KMS-11 (cell line): Measurements from ENCODE around the gene EPS8L3.

ENCODE experiments used
- H2AFZ ChIP-seq: fragments of 200-600 bp; sonication (generic); 2 replicates; pipeline ENCODE4 v1.6.1; 2016; ENCODE audit warnings: antibody characterized with exemption, mixed run types, low read depth
- H3K27ac ChIP-seq: fragments of 200-600 bp; sonication (generic); 2 replicates; pipeline ENCODE4 v1.6.1; 2016; ENCODE audit warnings: mild to moderate bottlenecking, mixed run types
- H3K27me3 ChIP-seq: fragments of 200-600 bp; sonication (generic); 2 replicates; pipeline ENCODE4 v1.6.1; 2017; ENCODE audit warnings: mild to moderate bottlenecking, low read depth, mixed run types, moderate library complexity; ENCODE audit not compliant: insufficient read depth
- H3K36me3 ChIP-seq: fragments of 200-600 bp; sonication (generic); 2 replicates; pipeline ENCODE4 v1.6.1; 2017; ENCODE audit warnings: mild to moderate bottlenecking, mixed run types; ENCODE audit not compliant: insufficient read depth
- H3K4me1 ChIP-seq: fragments of 200-600 bp; sonication (generic); 2 replicates; pipeline ENCODE4 v1.6.1; 2016; ENCODE audit warnings: mild to moderate bottlenecking, low read depth, mixed run types; ENCODE audit not compliant: poor library complexity, severe bottlenecking
- H3K4me2 ChIP-seq: fragments of 200-600 bp; sonication (generic); 2 replicates; pipeline ENCODE4 v1.7.0; 2016; ENCODE audit warnings: mild to moderate bottlenecking, mixed run types
- H3K4me3 ChIP-seq: fragments of 200-600 bp; sonication (generic); IDR thresholded peaks from 2 replicates; pipeline ENCODE4 v1.6.1; 2017; ENCODE audit warnings: low read depth, low read length, mixed read lengths; ENCODE audit not compliant: insufficient read depth
- H3K79me2 ChIP-seq: fragments of 200-600 bp; sonication (generic); 2 replicates; pipeline ENCODE4 v1.6.1; 2016; ENCODE audit warnings: low read depth, mixed run types; ENCODE audit not compliant: insufficient read depth
- H3K9ac ChIP-seq: fragments of 200-600 bp; sonication (generic); 2 replicates; pipeline ENCODE4 v1.6.1; 2016; ENCODE audit warnings: mild to moderate bottlenecking, mixed run types
- H4K20me1 ChIP-seq: fragments of 200-600 bp; sonication (generic); 2 replicates; pipeline ENCODE4 v1.6.1; 2016; ENCODE audit warnings: mild to moderate bottlenecking, mixed run types; ENCODE audit not compliant: insufficient read depth
- TF ChIP-seq, protein P1 (sequence below): fragments of 200-600 bp; sonication (generic); conservative IDR thresholded peaks from 2 replicates; pipeline ENCODE4 v1.6.1; 2017; ENCODE audit warnings: low read depth, mild to moderate bottlenecking, antibody characterized with exemption, low read length, moderate library complexity, mixed read lengths

Gene EPS8L3

DNA sequence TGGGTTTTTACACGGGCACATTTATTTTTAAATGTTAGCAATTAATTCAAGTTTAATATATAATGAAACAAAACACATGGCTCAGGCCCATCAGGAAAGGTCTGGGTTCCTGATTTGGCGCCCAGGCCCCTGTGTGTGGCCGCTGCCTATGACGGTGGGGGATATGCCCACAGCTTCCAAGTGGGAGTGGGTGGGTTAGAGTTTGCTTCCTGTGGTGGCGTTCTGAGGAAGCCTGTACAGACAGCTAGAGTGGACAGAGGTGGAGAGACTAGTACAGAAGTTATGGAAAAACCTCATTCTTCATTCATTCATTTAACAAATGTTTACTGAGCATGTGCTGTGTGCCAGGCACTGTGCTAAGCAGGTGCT lies 22.4 kb upstream of the EPS8L3 start:
- no peak overlapping the region for H3K9ac ChIP-seq
- no peaks in the 10 kb centered on the region for H4K20me1 ChIP-seq
- H3K36me3 ChIP-seq, result no peaks in the 10 kb centered on the region
- no peak overlapping the region for H2AFZ ChIP-seq
- H3K27me3 ChIP-seq, result no peaks in the 10 kb centered on the region
- no peaks in the 10 kb centered on the region for H3K79me2 ChIP-seq
- H3K4me2 ChIP-seq, result no peak overlapping the region
- H3K4me1 ChIP-seq, result peaks cover 22% of the 10 kb centered on the region
- no peak overlapping the region for H3K4me3 ChIP-seq
- TF ChIP-seq, protein P1, sequence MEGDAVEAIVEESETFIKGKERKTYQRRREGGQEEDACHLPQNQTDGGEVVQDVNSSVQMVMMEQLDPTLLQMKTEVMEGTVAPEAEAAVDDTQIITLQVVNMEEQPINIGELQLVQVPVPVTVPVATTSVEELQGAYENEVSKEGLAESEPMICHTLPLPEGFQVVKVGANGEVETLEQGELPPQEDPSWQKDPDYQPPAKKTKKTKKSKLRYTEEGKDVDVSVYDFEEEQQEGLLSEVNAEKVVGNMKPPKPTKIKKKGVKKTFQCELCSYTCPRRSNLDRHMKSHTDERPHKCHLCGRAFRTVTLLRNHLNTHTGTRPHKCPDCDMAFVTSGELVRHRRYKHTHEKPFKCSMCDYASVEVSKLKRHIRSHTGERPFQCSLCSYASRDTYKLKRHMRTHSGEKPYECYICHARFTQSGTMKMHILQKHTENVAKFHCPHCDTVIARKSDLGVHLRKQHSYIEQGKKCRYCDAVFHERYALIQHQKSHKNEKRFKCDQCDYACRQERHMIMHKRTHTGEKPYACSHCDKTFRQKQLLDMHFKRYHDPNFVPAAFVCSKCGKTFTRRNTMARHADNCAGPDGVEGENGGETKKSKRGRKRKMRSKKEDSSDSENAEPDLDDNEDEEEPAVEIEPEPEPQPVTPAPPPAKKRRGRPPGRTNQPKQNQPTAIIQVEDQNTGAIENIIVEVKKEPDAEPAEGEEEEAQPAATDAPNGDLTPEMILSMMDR, result no peak
- no peak overlapping the region for H3K27ac ChIP-seq

DNA sequence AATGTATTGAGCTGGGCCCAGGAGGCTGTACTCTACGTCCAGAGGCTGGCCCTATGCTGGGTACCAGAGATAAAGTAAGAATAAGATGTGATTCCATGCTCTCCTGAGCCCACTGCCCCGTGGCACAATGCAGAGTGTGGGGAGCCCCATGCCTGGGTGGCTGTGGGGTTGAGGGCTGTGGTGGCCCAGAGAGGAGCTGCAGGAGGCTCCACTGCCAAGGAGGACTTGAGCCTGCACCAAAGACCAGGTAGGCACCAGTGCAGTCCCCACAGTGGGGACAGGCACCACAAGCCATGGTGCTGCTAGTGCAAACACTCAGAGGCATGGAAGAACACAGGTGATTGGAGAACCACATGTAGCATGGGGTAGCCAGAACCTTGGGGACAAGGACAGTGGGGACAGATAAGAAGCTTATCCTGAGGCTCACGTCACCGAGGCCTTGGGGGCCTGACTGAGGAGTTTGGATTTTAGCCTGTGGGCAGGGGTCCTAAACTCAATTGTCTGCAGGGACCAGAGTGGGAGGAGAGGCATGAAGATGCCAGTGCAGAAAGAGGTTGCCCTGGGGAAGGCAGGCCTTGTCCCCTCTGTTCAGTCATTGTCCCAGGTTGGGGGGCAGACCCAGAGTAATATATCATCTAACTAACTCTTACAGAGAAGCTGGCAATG lies 21.9 kb upstream of the EPS8L3 start:
- no peaks in the 10 kb centered on the region for H3K36me3 ChIP-seq
- no peak overlapping the region for H3K4me2 ChIP-seq
- H2AFZ ChIP-seq, result no peak overlapping the region
- no peaks in the 10 kb centered on the region for H3K79me2 ChIP-seq
- no peaks in the 10 kb centered on the region for H3K27me3 ChIP-seq
- no peak overlapping the region for H3K4me3 ChIP-seq
- H3K27ac ChIP-seq, result no peak overlapping the region
- no peaks in the 10 kb centered on the region for H4K20me1 ChIP-seq
- TF ChIP-seq, protein P1, result no peak
- no peak overlapping the region for H3K9ac ChIP-seq
- H3K4me1 ChIP-seq, result peaks cover 17% of the 10 kb centered on the region

DNA sequence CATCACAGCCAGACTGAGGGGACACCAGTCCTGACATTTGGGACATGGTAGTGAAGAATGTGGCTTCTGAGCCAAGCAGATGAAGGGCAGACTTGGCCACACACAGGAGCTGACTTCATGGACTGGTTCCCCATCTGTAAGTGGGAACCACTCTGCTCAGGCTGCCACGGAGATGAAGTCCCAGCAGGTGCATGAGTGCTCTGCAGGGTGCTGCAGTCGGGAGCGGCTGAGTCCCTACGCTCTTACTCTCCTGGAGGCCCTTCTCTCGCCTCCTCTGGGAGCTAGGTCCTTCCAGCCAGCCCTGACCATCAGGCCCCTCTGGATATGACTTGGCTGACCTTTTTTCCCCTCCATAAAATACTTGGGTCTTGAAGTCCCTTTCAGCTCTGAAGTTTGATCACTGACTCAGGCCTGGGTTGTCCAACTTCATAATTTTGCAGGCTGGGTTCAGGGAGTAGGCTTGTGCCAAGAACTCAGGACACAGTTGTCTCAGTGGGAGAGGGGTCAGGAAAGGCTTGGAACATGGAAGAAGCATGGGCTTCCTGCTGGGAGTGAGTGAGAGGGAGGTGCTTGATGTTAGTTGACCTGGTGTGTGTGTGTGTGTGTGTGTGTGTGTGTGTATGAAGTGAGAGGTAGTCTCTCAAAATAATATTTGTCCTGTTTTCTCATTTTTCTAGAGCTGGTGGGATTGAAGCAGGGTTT lies 21.0 kb upstream of the EPS8L3 start:
- Histone ChIP-seq H3K4me3 (no peak overlapping the region), H3K36me3 (no peaks in the 10 kb centered on the region), H3K9ac (no peak overlapping the region), H3K4me2 (no peak overlapping the region), H4K20me1 (no peaks in the 10 kb centered on the region), H2AFZ (no peak overlapping the region), H3K4me1 (peaks cover 8% of the 10 kb centered on the region), H3K79me2 (no peaks in the 10 kb centered on the region), H3K27me3 (no peaks in the 10 kb centered on the region), H3K27ac (no peak overlapping the region)
- TF ChIP-seq, protein P1, result no peak

DNA sequence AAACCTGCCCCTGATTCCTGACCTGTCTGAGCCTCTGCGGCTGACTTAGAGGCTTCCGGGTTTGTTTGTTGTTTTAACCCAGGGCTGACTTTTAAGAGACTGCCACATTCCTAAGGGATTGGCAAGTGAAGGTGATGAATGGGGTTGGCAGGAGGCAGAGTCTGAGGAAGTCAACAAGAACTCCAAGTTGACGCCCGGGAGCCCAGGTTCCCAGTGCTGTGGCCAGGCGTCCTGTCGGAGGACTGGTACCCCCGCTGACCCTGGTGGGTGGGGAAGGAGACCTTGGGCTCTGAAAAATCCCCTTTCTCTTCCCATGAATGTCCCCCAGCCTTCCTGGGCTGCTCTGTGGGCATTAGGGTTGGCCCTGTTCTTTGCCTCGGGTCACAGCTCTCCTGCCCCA lies 19.7 kb upstream of the EPS8L3 start:
- Histone ChIP-seq H2AFZ (no peak overlapping the region), H4K20me1 (no peaks in the 10 kb centered on the region), H3K4me1 (no peaks in the 10 kb centered on the region), H3K27ac (no peak overlapping the region), H3K4me2 (no peak overlapping the region), H3K4me3 (no peak overlapping the region), H3K36me3 (no peaks in the 10 kb centered on the region), H3K9ac (no peak overlapping the region), H3K79me2 (no peaks in the 10 kb centered on the region), H3K27me3 (no peaks in the 10 kb centered on the region)
- TF ChIP-seq, protein P1, result no peak
